HG03558 (cell line): ENCODE data around the gene ACOX3.
"Not testable (repeated sequence)": the region's sequence is repeated elsewhere in the genome, so short reads cannot be mapped to it uniquely, and the experiment has no call there.

ENCODE experiments used
- ATAC-seq: cut with Tn5 transposase; IDR thresholded peaks from one replicate; pipeline ENCODE4 v1.9.1; 2021; ENCODE audit warnings: moderate number of reproducible peaks; ENCODE audit not compliant: unreplicated experiment; ENCODE audit errors: extremely low read depth

Gene ACOX3

DNA sequence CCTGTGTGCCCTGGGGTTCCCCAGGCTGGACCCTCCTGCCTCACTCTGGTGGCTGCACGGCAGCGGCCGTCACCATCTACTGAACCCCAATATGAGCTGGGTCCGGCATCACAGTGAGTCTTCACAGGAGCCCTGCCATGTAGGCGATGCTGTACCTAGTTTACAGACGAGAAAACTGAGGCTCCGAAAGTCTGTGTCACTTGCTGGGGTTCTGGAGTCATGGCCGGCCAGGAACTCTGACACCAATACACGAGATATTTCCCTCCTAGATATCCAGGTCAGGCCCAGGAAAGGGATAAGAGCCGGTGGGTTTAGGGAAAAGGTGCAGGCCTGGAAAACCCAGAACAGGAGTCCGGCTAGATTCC is 96.6 kb downstream of the ACOX3 start:
- ATAC-seq: no peak

DNA sequence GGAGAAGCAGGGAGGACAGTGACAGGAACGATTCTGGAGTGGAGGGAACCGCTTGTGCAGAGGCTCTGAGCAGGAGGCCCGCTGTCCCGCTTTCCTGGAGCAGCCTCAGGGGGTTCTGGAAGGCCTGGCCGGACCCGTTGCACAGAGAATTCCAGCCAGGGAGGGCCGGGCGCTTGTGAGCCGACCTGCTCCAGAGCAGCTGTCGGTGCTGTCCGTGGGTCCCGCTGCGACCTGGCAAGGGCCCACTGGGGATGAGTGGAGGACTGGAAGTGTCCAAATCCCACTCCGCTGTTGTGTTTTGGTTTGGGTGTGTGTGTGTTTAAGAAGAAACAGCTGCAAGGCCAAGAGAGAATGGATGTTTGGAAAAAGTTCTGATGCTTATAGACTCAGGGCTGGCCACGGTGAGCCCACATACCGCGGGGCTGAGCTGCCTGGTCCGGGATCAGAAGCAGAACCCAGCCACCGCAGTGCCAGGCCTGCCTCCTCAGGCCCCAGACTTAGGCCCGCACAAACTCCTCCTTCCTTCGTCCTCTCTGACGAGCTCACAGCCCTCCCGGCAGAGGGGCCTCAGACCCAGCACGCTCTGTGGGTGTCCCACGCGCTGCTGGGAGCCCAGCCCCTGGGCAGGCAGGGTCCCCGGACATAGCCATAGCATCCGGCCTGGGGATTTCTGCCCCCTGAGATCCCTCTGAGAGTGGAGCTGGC is 97.1 kb downstream of the ACOX3 start:
- ATAC-seq: no peak

DNA sequence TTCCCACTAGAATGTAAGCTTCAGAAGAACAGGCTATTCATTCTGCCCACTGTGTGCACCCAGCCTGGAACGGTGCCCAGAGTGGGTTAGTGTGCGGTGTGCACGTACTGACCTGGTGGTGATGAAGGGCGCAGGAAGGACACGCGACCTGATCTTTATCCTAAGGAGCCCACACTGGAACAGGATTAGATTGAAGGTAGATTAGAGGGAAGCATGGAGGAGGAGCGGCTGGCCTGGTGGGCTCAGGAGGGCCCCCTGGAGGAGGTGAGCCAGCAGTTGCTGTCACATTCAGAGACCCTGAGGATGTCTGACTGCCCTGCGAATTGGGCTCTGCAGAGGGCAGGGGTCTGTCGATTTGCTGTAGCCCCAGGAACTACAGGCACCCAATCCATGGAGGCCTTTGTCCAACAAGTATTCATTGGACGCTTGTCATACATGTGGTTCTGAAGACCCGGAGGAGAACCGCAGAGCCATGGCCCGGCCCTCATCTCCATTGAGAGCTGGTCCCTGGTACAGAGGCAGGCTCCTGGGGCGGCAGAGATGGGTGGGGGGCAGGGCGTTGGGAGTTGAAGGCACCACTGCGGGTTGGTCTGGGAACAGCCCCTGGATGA is 97.8 kb downstream of the ACOX3 start:
- no peak for ATAC-seq

DNA sequence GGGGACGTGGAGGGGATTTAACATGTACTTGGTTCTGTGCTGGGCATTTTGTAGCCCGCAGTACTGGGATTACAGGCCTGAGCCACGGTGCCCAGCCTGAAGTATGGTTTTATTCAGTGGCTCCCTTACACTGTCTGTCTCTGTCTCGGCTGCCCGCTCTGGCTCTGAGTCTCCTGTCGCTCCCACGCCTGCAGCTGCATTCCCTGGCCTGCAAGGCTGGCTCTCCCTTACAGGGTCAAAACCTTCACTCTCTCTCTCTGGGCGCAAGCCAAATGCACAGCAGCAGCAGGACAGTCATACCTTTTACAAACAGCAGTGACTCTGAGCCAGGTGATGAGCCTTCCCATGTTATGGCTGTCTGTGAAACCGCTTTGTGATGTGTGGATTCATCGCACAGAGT is 98.8 kb downstream of the ACOX3 start:
- no peak for ATAC-seq

GRCh38 chr4:8341281-8341680 is 99.2 kb downstream of the ACOX3 start:
- ATAC-seq: not testable (repeated sequence)

DNA sequence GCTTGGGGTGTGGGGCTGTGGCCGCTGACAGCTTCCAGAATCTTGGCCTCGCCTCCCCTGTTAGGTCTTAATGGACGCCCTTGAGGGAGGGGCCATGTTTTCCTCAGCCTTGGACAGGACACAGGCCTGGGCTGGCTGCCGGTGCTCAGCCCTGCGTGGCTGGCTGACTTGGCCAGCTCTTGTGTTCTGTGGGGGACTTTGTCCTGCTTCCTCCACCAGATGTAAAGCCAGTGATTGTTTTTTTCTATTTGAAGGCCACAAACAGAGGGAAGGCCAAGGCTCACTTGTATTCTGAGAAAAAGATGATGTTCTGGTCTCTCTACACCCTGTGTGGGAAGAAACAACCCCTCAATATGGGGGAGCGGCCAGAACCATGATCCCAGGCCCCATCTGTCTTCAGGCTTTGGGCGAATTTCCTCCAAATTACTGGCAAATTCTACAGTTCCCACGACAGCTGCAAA is 99.7 kb downstream of the ACOX3 start:
- ATAC-seq: no peak

- ATAC-seq: no peak
Measured at GRCh38 chr4:8338351-8338961, 102.1 kb downstream of the ACOX3 start.

GRCh38 chr4:8336412-8337075 is 104.0 kb downstream of the ACOX3 start:
- no peak for ATAC-seq

GRCh38 chr4:8335848-8336247 is 104.7 kb downstream of the ACOX3 start:
- no peak for ATAC-seq

DNA sequence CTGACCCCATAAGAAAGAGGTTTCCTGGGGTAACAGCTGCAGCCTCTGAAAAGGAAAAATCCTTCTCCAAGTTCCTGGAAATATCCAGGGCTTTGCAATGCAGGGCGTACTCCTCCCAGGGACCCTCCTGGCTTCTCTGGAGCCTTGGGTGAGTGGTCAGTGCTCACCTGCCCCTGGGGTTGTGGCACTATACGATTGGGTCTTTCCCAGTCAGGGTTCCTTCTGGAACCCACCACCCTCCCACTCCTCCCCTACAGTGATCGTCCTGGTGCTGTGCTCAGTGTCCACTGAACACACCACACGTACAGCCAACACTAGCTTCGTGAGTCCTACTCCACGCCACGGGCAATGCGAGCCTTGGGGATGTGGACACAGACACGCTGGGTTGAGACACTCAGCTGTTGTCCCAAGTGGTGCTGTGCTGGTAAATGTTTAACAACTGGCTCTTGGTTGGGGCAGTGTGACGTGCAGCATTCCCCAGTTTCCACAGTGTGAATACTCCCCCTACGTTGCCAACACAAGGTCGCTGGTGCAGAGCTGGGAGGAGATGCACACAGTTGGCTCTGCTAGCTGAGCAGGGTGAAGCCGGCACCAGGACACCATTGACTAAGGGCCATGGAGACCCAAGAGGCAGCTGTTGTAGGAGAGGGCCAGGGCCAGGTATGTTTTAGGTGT is 105.6 kb downstream of the ACOX3 start:
- ATAC-seq: no peak

- no peak for ATAC-seq
Measured at GRCh38 chr4:8333726-8334460, 106.6 kb downstream of the ACOX3 start.

GRCh38 chr4:8332891-8333331 is 107.6 kb downstream of the ACOX3 start:
- no peak for ATAC-seq

DNA sequence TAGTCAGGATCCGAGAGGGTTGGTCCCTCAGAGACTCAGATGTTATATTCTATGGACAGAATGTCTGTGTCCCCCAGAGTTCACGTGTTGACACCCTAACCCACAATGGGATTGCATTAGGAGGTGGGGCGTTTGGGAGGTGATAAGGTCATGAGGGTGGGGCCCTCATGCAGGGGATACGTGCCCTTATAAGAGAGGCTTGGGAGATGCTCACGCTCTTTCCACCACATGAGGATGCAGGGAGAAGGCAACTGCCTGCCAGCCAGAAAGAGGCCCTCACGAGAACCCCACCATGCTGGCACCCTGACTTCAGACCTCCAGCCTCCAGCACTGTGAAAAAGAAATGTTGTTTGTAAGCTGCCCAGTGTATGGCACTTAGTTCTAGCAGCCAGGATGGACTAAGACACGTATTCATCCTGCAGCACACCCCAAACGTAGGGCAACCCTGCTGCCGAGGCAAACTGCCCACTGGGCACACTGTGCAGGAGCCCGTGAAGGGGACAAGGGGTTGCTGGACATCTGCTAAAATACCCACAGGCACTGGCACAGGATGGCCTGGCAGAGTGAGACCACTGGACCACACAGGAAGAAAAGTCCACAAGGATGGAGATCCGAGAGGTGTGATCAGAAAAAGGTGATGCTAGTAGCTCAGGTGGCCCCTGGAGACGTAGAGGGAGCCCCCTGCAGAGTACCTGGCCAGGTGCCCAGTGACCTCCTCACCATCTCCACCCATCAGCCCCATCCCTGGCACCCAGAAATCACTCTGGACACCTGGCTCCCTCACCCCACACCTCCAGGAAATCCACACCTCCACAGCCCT is 108.3 kb downstream of the ACOX3 start:
- no peak for ATAC-seq

DNA sequence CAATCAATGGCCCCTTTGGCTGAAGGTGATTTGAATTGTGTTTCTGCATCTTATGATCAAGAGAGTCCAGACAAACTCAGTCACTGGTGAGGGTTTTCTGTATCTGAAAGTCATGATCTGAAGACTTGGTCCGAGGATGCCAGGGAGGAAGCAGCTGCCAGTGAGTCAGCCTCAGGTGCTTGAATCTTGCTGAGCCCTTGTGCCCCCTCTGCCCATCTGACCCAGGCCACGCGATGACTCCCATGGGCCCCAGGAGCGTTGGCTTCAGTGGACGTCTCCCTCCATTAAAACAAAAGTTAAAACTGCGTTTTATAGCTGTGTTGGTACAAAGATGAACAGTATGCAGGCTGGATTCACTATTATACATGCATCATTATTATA is 109.0 kb downstream of the ACOX3 start:
- ATAC-seq: no peak

DNA sequence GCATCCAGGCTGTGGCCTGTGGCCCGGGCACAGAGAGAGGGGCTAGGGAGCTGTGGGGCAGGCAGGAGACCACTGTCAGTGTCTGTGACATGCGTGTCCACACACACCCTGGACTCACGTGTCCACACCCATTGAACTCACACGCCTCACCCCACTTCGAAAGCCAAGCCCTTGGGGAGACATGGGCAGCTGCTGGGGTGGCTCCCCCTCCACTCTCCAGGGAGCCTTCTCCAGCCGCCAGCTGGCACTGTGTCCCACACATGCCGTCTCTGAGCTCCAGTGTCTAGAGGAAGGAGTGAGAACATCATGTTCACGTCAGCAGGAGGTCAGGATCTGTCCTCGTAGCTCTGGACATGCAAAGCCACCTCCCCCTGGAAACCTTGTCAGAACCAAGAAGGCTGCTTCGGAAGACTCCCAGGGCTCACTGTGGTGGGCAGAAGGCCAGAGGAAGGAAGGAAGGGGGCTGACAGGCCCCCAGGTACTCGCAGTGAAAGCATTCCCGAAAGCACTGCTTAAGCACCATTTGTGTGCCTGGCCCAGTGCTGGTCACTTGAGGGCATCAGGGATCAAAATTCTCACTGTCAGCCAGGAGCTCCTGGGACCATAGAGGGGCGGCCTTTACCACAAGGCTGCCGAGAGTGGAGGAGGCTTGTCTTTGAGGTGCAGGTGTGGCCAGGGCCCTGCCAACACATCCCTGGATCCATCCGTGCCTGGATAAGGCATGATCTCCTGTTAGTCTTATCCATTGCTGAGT is 109.5 kb downstream of the ACOX3 start:
- no peak for ATAC-seq

DNA sequence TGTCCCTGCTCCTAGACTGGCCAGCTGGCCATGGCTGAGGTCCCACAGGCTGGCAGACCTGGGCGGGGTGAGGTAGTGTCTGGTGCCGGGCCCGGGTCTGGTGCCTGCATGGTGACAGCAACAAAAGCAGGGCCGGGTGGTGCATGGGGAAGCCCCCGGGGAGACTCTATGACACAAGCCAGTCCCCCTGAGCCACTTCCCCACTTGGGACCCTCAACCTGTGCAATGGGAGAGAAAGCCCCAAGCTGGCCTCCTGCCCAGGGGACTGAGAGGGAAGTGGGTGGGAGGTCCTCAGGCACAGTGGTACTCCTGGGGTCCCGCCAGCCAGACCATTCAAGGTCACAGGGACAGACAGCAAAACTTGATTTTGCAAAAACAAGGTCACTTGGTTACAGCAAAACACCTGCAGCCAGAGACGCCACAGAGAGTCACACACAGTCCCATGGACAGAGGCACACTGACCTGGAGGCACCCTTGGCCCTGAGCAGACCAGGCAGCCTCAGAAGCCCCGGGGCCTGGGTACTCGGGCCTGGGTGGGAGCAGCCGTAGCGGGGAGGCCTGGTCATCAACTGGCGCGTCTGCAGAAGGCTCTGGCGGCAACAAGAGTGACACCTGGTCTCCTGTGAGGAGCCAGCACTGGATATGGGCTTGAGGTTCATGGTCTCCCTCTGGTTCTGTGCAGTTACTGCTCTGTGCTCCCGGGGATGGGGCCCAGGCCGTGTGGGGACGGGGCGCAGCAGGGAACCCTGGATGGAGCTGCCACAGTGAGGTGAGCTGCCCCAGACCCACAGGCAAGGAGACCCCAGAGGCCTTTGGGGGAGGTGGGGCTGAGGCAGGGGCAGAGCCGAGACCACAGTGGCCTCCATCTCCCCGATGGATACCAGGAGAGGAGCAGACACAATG is 110.4 kb downstream of the ACOX3 start:
- no peak for ATAC-seq

- ATAC-seq: no peak
Measured at GRCh38 chr4:8329560-8329858, 111.0 kb downstream of the ACOX3 start.
